Measurements from ENCODE around the gene MAPK9.

MAPK9 gene

DNA sequence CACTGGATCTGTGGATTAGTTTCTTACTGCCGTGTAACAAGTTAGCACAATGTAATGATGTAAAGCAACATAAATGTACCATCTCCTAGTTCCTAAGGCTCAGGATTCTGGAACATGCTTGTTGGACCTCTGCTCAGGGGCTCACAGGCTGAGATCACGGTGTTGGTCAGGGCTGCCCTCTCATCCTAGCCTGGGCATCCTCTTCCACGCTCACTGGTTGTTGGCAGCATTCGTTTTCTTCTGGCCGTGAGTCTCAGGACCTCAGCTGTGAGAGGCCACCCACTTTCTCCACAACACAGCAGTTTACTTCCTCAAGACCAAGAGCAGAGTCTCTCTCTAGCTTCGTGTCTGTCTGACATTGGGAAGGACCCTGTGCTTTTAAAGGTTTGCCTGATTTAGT is 100.2 kb downstream of the MAPK9 start:
- Histone ChIP-seq H3K9ac (ENCODE audit: low read length) (no peak overlapping the region), H3K27ac (ENCODE audit: low read depth, low read length) (no peak overlapping the region), H2AFZ (ENCODE audit: low read depth, low read length, severe bottlenecking) (no peak overlapping the region), H3K9me2 (replicated peaks; ENCODE audit: insufficient read depth, low read length) (no peaks in the 10 kb centered on the region), H3K36me3 (ENCODE audit: low read length) (no peaks in the 10 kb centered on the region), H3K27me3 (ENCODE audit: low read length) (no peaks in the 10 kb centered on the region), H3K4me2 (ENCODE audit: low read depth, low read length, poor library complexity, severe bottlenecking) (no peak overlapping the region), H4K20me1 (ENCODE audit: low read depth, low read length) (no peaks in the 10 kb centered on the region), H3K79me2 (ENCODE audit: insufficient read depth, low read length) (no peaks in the 10 kb centered on the region), H3K4me3 (ENCODE audit: insufficient read depth, low read length, poor library complexity, severe bottlenecking) (no peak overlapping the region), H3F3A (ENCODE audit: insufficient read depth) (no peaks in the 10 kb centered on the region), H3K9me3 (ENCODE audit: insufficient read depth, low read length) (no peaks in the 10 kb centered on the region)
- no peak for TF ChIP-seq EZH2phosphoT487 (conservative IDR thresholded peaks at IDR 0.05; ENCODE audit: low read length)

DNA sequence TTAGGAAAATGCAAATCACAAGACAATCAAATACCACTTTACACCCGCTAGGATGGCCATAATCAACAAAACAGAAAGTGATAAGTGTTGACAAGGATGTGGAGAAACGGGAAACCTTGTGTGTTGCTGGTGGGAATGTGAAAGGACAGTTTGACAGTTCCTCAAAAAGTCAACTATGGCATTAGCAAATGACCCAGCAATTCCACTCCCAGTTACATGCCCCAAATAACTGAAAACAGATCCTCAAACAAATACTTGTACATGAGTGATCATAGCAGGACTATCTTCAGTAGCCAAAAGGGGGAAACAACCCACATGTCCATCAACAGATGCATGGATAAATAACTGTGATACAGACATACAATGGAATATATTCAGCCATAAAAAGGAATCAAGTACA is 104.1 kb downstream of the MAPK9 start:
- Histone ChIP-seq H3K36me3 (ENCODE audit: low read length) (no peaks in the 10 kb centered on the region), H2AFZ (ENCODE audit: low read depth, low read length, severe bottlenecking) (no peak overlapping the region), H3F3A (ENCODE audit: insufficient read depth) (no peaks in the 10 kb centered on the region), H3K4me2 (ENCODE audit: low read depth, low read length, poor library complexity, severe bottlenecking) (no peak overlapping the region), H3K79me2 (ENCODE audit: insufficient read depth, low read length) (no peaks in the 10 kb centered on the region), H3K9me2 (replicated peaks; ENCODE audit: insufficient read depth, low read length) (no peaks in the 10 kb centered on the region), H3K27me3 (ENCODE audit: low read length) (no peaks in the 10 kb centered on the region), H3K27ac (ENCODE audit: low read depth, low read length) (no peak overlapping the region), H3K9ac (ENCODE audit: low read length) (no peak overlapping the region), H3K4me3 (ENCODE audit: insufficient read depth, low read length, poor library complexity, severe bottlenecking) (no peak overlapping the region), H3K9me3 (ENCODE audit: insufficient read depth, low read length) (no peaks in the 10 kb centered on the region), H4K20me1 (ENCODE audit: low read depth, low read length) (no peaks in the 10 kb centered on the region)
- no peak for TF ChIP-seq EZH2phosphoT487 (conservative IDR thresholded peaks at IDR 0.05; ENCODE audit: low read length)
- TF ChIP-seq, protein P1, sequence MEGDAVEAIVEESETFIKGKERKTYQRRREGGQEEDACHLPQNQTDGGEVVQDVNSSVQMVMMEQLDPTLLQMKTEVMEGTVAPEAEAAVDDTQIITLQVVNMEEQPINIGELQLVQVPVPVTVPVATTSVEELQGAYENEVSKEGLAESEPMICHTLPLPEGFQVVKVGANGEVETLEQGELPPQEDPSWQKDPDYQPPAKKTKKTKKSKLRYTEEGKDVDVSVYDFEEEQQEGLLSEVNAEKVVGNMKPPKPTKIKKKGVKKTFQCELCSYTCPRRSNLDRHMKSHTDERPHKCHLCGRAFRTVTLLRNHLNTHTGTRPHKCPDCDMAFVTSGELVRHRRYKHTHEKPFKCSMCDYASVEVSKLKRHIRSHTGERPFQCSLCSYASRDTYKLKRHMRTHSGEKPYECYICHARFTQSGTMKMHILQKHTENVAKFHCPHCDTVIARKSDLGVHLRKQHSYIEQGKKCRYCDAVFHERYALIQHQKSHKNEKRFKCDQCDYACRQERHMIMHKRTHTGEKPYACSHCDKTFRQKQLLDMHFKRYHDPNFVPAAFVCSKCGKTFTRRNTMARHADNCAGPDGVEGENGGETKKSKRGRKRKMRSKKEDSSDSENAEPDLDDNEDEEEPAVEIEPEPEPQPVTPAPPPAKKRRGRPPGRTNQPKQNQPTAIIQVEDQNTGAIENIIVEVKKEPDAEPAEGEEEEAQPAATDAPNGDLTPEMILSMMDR (IDR thresholded peaks at IDR 0.05; ENCODE audit: insufficient read depth, low read length, poor library complexity, severe bottlenecking) = no peak

Measured in SU-DHL-6 (cell line).